Right hindlimb (tissue), 1 donor: Measurements from ENCODE around the gene CAMKK1.
"Not testable (repeated sequence)": the region's sequence is repeated elsewhere in the genome, so short reads cannot be mapped to it uniquely, and the experiment has no call there.

Source experiments
- DNase-seq: peaks from one replicate; pipeline ENCODE4 v3.0.0-alpha.2; 2018

Gene CAMKK1

GRCh38 chr17:3844556-3844955 is 48.3 kb downstream of the CAMKK1 start:
- DNase-seq = not testable (repeated sequence)

GRCh38 chr17:3843935-3844516 is 48.8 kb downstream of the CAMKK1 start:
- DNase-seq = no peak

- DNase-seq = no peak
Observed at GRCh38 chr17:3838206-3838605, 54.6 kb downstream of the CAMKK1 start.

GRCh38 chr17:3836551-3836950 is 56.3 kb downstream of the CAMKK1 start:
- DNase-seq = no peak

- DNase-seq = no peak
Observed at GRCh38 chr17:3835410-3836229, 57.2 kb downstream of the CAMKK1 start.

- DNase-seq = no peak
Observed at GRCh38 chr17:3834811-3835210, 58.0 kb downstream of the CAMKK1 start.

- no peak for DNase-seq
Observed at GRCh38 chr17:3828852-3829232, 64.0 kb downstream of the CAMKK1 start.

- no peak for DNase-seq
Observed at GRCh38 chr17:3828151-3828851, 64.6 kb downstream of the CAMKK1 start.

- no peak for DNase-seq
Observed at GRCh38 chr17:3827124-3827773, 65.6 kb downstream of the CAMKK1 start.

GRCh38 chr17:3826191-3826590 is 66.7 kb downstream of the CAMKK1 start:
- DNase-seq = no peak

- DNase-seq = no peak
Observed at GRCh38 chr17:3821101-3821500, 71.8 kb downstream of the CAMKK1 start.

- DNase-seq = no peak
Observed at GRCh38 chr17:3818786-3819185, 74.1 kb downstream of the CAMKK1 start.

- DNase-seq = no peak
Observed at GRCh38 chr17:3817851-3818605, 74.8 kb downstream of the CAMKK1 start.

GRCh38 chr17:3815925-3816324 is 76.9 kb downstream of the CAMKK1 start:
- no peak for DNase-seq

GRCh38 chr17:3815122-3815521 is 77.7 kb downstream of the CAMKK1 start:
- no peak for DNase-seq

- DNase-seq = no peak
Observed at GRCh38 chr17:3814361-3814760, 78.5 kb downstream of the CAMKK1 start.

- no peak for DNase-seq
Observed at GRCh38 chr17:3813171-3813570, 79.7 kb downstream of the CAMKK1 start.

- no peak for DNase-seq
Observed at GRCh38 chr17:3812771-3813170, 80.1 kb downstream of the CAMKK1 start.

GRCh38 chr17:3812284-3812683 is 80.6 kb downstream of the CAMKK1 start:
- no peak for DNase-seq
